ENCODE data around the gene RBM4B.
A peak's percentile ranks its signal among the peaks of the same experiment; 100 is the strongest.
"Not testable (repeated sequence)": the region's sequence is repeated elsewhere in the genome, so short reads cannot be mapped to it uniquely, and the experiment has no call there.

RBM4B gene

DNA sequence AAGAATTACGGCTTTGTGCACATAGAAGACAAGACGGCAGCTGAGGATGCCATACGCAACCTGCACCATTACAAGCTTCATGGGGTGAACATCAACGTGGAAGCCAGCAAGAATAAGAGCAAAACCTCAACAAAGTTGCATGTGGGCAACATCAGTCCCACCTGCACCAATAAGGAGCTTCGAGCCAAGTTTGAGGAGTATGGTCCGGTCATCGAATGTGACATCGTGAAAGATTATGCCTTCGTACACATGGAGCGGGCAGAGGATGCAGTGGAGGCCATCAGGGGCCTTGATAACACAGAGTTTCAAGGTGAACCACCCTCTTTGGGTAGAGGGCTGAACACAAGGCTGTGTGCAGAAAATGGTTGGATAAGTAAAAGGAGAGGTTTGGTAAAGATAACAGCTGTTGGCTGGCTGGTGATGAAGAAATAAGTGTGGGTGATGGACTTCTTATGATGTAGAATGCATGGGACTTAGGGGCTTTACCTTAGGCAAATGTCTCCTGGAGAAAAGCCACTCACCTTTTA, 37.8 kb downstream of the RBM4B start:
- not testable (repeated sequence) for DNase-seq (ENCODE audit: low spot score)

- peak; percentile 52 for DNase-seq (ENCODE audit: low spot score)
Measured at GRCh38 chr11:66639066-66639813, 38.4 kb downstream of the RBM4B start.

GRCh38 chr11:66638177-66639065, 39.3 kb downstream of the RBM4B start, which contains the start of gene RBM4:
TSS of gene RBM4 (plus strand) at chr11:66638703. CDS start at chr11:66639712, 1,009 bp downstream.
- DNase-seq (ENCODE audit: low spot score) = peak; percentile 100

GRCh38 chr11:66637557-66638176, 40.0 kb downstream of the RBM4B start:
- peak; percentile 69 for DNase-seq (ENCODE audit: low spot score)

DNA sequence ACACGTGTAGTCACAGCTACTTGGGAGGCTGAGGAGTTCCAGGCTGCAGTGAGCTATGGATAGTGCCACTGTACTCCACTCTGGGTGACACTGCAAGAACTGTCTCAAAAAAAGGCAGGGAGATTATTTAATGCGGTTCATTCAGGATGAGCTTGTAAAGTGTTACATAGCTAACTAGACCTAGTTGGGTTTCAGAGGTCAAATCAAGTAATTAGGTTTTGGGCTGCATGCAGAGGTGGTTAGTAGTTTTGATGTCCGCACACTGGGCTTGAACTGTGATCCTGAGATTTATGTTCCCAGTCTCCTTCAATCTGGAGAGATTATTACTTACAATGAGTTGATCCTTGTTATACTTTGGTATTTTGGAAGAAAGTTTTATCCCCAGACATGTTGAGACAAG, 41.3 kb downstream of the RBM4B start:
- peak; percentile 65 for DNase-seq (ENCODE audit: low spot score)

DNA sequence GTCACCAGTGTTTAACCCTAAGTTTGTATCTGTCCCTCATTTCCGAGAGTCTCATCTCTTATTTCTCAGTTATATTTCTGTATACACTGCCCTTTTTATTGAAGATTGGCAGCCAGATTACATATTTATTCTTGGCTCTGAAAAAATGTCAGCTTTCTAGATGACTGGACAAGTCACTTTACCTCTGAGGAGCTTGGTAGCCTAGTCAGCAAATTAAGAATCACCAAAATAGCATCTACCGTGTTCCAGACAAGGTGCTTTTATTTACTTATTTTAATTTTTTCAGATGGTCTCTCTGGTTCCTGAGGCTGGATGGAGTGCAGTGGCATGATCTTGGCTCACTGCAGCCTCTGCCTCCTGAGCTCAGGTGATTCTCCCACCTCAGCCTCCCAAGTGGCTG, 44.7 kb downstream of the RBM4B start:
- no peak for DNase-seq (ENCODE audit: low spot score)

DNA sequence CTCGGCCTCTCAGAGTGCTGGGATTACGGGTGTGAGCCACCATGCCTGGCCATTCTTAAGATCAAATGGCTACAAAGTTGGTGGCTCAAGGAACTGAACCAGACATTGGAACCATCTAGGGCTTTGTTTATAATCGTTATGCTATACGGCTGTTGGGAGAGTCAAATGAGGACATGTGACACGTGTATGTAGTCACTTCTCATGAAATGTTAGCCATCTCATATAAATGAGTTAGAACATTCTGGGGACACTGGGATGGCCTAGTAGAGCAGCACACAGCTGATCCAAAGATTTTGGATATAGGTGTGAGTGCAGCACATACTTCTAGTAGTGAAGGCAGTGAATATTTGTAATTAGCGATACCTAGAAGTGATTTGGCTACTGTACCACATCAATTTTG, 45.8 kb downstream of the RBM4B start:
- DNase-seq (ENCODE audit: low spot score) = no peak

DNA sequence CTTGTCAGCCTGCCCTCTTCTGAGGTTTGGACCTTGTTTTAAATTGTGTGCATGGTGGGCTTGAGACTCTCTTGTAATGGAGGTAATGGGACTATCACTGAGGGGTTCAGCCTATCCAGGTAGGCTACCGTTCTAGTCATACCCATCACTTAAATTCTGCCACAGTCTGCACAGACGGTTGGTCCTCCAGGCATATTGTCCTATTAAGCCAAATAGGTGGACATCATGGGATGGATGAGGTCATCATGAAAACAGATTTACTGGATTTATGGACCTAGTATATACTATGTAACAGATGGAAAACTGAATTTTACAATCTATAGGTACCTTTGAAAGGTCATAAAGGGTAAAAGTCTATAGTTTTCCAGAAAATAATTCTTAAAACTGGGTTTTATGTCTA, 48.3 kb downstream of the RBM4B start:
- no peak for DNase-seq (ENCODE audit: low spot score)

GRCh38 chr11:66628061-66628603, 49.6 kb downstream of the RBM4B start:
- no peak for DNase-seq (ENCODE audit: low spot score)

DNA sequence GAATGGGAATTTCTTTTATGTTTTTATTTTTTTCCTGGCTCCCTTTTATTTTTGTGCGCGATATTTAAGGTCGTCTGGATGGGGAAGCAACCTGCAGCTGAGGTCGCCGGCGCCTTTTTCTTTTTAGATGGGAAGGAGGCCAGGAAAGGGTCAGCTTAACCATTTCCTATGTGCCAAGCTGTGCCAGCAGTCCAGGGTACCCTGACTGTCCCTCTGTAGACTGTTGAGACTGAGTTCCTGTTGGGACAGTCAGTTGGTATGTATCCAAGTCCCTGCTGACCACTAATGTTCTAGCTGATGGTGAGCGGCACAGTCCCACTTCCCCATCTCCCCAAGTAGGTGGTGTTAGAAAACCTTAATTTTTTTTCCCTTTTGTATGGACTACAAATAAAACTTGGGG, 50.8 kb downstream of the RBM4B start:
- no peak for DNase-seq (ENCODE audit: low spot score)

- DNase-seq (ENCODE audit: low spot score) = no peak
Measured at GRCh38 chr11:66626382-66626781, 51.3 kb downstream of the RBM4B start.

- DNase-seq (ENCODE audit: low spot score) = no peak
Measured at GRCh38 chr11:66625752-66626149, 51.9 kb downstream of the RBM4B start.

DNA sequence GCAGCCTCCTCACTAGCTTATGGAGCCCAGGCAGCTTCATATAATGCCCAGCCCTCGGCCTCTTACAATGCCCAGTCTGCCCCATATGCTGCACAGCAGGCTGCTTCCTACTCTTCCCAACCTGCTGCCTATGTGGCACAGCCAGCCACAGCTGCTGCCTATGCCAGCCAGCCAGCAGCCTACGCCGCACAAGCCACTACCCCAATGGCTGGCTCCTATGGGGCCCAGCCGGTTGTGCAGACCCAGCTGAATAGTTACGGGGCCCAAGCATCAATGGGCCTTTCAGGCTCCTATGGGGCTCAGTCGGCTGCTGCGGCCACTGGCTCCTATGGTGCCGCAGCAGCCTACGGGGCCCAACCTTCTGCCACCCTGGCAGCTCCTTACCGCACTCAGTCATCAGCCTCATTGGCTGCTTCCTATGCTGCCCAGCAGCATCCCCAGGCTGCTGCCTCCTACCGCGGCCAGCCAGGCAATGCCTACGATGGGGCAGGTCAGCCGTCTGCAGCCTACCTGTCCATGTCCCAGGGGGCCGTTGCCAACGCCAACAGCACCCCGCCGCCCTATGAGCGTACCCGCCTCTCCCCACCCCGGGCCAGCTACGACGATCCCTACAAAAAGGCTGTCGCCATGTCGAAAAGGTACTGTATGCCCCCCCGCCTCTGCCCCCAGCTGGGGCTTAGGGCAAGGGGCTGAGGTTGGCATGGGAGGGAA, 52.5 kb downstream of the RBM4B start:
- peak; percentile 76 for DNase-seq (ENCODE audit: low spot score)

- no peak for DNase-seq (ENCODE audit: low spot score)
Measured at GRCh38 chr11:66624450-66624849, 53.2 kb downstream of the RBM4B start.

DNA sequence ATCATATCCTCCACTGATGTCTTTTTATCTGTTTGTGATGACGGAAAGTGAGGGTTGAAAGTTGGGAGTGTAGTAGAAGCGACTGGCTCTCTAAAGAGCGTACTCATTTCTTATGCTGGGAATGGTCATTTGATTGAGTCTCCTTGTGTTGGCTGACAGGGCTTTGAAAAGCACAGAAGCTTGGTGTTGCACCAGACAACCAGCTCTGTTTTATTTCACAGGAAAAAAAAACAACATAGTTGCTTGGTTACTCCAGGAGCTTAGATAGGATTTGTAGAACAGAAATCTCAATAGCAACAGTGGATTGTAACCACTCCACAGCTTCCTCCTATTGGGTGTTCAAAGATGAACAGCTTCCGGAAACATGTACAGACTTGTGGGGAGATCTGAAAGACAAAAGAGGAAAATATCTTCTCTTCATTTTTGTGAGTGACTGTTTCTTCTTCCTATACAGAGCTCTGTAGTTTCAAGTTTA, 58.6 kb downstream of the RBM4B start:
- DNase-seq (ENCODE audit: low spot score) = no peak

GRCh38 chr11:66617155-66617834, 60.4 kb downstream of the RBM4B start:
- no peak for DNase-seq (ENCODE audit: low spot score)

DNA sequence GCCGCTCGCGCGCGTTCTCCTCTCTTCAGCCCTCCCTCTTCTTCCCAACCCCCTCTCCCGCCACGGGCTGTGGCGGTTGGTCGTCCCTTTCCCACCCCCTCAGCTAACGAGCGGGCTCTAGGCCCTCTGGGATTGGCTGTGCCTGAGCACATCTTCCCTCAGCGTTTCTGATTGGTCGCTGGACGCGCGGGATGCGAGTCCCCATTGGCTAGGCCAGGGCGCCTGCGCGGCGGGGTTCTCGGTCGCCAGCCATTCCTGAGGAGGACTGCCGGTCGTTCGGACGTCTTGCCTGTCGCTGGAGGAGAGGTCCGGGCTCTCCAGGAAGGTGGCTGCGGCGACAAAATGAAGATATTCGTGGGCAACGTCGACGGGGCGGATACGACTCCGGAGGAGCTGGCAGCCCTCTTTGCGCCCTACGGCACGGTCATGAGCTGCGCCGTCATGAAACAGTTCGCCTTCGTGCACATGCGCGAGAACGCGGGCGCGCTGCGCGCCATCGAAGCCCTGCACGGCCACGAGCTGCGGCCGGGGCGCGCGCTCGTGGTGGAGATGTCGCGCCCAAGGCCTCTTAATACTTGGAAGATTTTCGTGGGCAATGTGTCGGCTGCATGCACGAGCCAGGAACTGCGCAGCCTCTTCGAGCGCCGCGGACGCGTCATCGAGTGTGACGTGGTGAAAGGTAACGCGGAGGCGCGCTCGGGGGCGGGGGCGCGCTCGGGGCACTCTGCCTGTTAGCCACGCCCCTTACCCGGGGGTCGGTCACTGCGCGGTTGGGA, 61.1 kb downstream of the RBM4B start, which contains the start of gene RBM14:
TSS of gene RBM14 (plus strand) at position 252 of the 776 bp plus-strand sequence. CDS start at position 343, 91 bp downstream.
- DNase-seq (ENCODE audit: low spot score) = peak; percentile 99
